Endothelial cell (in vitro differentiated cells): ENCODE data around the gene CRTAP. TPM values are rescaled to one million over a fixed set of nuclear protein-coding genes. Genes with fewer than 3 reads are reported as not detected.

Experiments
- DNase-seq: peaks from one replicate; pipeline ENCODE4 v3.0.0; 2021; ENCODE audit warnings: low spot score
- H3K27ac Mint-ChIP-seq: one replicate; pipeline ENCODE4 v1.8.0; 2021; ENCODE audit warnings: mixed read lengths, inconsistent platforms; ENCODE audit not compliant: unreplicated experiment
- H3K27me3 Mint-ChIP-seq: one replicate; pipeline ENCODE4 v1.8.0; 2021; ENCODE audit warnings: mild to moderate bottlenecking, moderate library complexity, mixed read lengths, inconsistent platforms; ENCODE audit not compliant: unreplicated experiment
- H3K36me3 Mint-ChIP-seq: one replicate; pipeline ENCODE4 v1.8.0; 2021; ENCODE audit warnings: mild to moderate bottlenecking, low read depth, mixed read lengths, inconsistent platforms; ENCODE audit not compliant: unreplicated experiment
- H3K4me1 Mint-ChIP-seq: one replicate; pipeline ENCODE4 v1.8.0; 2021; ENCODE audit warnings: mild to moderate bottlenecking, mixed read lengths, inconsistent platforms; ENCODE audit not compliant: unreplicated experiment
- H3K4me3 Mint-ChIP-seq: one replicate; pipeline ENCODE4 v1.8.0; 2021; ENCODE audit warnings: mild to moderate bottlenecking, mixed read lengths, inconsistent platforms; ENCODE audit not compliant: unreplicated experiment
- H3K9me3 Mint-ChIP-seq: one replicate; pipeline ENCODE4 v1.8.0; 2021; ENCODE audit warnings: mixed read lengths, inconsistent platforms; ENCODE audit not compliant: unreplicated experiment
- CTCF ChIP-seq: fragments of 200-600 bp; sonication (generic); IDR thresholded peaks from one replicate; pipeline ENCODE4 v1.5.0; 2021; ENCODE audit warnings: antibody characterized with exemption; ENCODE audit not compliant: unreplicated experiment
- total RNA-seq: library from RNA; stranded (reverse); fragmentation: NEBNext Ultra II Directional; extraction: Animal tissue kit (Norgen Biotek cat#: 25700); gene quantifications from one replicate; pipeline ENCODE4 v1.2.1, GENCODE V29; 2021; ENCODE audit not compliant: unreplicated experiment

The CRTAP gene
- total RNA-seq, 1 donor from 2014 or later, result 341 TPM

DNA sequence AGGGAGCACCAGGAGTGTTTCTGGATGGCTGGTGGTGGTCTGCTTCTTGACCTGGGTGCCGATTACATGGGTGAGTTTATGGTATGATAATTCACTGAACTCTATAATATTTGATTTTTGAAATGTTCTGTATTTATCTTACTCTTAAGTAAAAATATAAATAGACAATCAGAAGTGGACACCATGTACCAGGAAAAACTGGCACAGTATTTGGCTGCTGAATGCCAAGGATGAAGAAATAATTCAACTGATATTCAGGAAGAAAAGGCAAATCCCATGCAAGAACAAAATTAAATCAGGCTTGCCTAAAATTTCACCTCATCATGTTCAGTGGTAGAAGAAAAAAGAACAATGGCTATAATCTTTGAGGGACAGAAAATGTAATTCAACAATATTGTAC is 51.6 kb downstream of the CRTAP start:
- H3K27ac Mint-ChIP-seq, result no peak overlapping the region
- H3K4me3 Mint-ChIP-seq, result no peak overlapping the region
- TF ChIP-seq CTCF, result no peak

DNA sequence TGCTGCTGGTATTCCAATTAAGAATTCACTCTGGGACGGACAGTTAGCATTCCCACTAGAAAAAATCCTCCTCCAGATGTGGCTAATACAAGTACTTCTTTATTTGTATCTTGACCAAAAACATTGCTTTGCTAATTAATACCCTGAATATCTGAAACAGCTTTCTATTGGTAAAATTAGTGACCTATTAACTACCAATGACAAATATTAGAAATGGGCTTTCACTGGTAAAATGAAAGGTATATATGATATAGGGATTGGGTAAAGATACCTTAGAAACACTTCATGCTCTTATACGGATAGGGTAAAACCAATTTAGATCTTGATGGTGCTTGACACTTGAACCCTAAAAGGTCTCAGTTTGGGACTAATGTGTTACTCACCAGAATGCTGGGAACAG is 52.3 kb downstream of the CRTAP start:
- no peak overlapping the region for H3K4me3 Mint-ChIP-seq
- H3K27ac Mint-ChIP-seq, result no peak overlapping the region
- no peaks in the 10 kb centered on the region for H3K4me1 Mint-ChIP-seq
- no peak for TF ChIP-seq CTCF
- DNase-seq, result no peak
- no peaks in the 10 kb centered on the region for H3K9me3 Mint-ChIP-seq
- no peaks in the 10 kb centered on the region for H3K36me3 Mint-ChIP-seq
- no peaks in the 10 kb centered on the region for H3K27me3 Mint-ChIP-seq

More for the DNA sequence above, 51.6 kb downstream of the CRTAP start:
- no peaks in the 10 kb centered on the region for H3K27me3 Mint-ChIP-seq
- H3K9me3 Mint-ChIP-seq, result no peaks in the 10 kb centered on the region
- H3K36me3 Mint-ChIP-seq, result no peaks in the 10 kb centered on the region
- no peak for DNase-seq
- H3K4me1 Mint-ChIP-seq, result no peaks in the 10 kb centered on the region

DNA sequence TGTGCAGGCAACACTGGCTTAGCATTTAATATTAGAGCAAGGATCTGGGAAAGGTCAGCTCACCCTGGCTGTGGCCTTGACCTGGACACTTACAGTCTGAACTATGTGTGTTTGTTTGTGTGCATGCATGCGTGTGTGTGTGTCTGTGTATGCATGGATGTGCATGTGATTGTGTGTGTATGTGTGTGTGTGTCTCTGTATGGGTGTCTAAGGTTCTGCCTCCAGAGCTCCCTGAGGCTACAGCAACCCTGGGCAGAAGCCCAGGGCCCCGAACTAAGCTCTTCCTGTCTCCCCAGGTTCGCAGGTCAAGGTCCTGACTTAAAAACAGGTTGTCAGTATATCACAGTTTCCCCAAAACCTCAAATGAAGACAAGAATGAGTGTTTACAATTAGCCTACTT is 53.5 kb downstream of the CRTAP start:
- H3K27ac Mint-ChIP-seq, result no peak overlapping the region
- H3K4me1 Mint-ChIP-seq, result peaks cover 9% of the 10 kb centered on the region
- H3K4me3 Mint-ChIP-seq, result no peak overlapping the region
- no peak for TF ChIP-seq CTCF
- H3K27me3 Mint-ChIP-seq, result peaks cover 3% of the 10 kb centered on the region
- H3K36me3 Mint-ChIP-seq, result no peaks in the 10 kb centered on the region
- no peaks in the 10 kb centered on the region for H3K9me3 Mint-ChIP-seq
- DNase-seq, result no peak

GRCh38 chr3:33167716-33168336 is 54.0 kb downstream of the CRTAP start:
- peaks cover 9% of the 10 kb centered on the region for H3K4me1 Mint-ChIP-seq
- TF ChIP-seq CTCF, result no peak
- DNase-seq, result no peak
- no peak overlapping the region for H3K4me3 Mint-ChIP-seq
- H3K27ac Mint-ChIP-seq, result no peak overlapping the region
- peaks cover 3% of the 10 kb centered on the region for H3K27me3 Mint-ChIP-seq
- H3K9me3 Mint-ChIP-seq, result no peaks in the 10 kb centered on the region
- no peaks in the 10 kb centered on the region for H3K36me3 Mint-ChIP-seq

GRCh38 chr3:33170531-33170930 is 56.7 kb downstream of the CRTAP start:
- H3K27ac Mint-ChIP-seq, result no peak overlapping the region
- no peaks in the 10 kb centered on the region for H3K9me3 Mint-ChIP-seq

More at GRCh38 chr3:33170531-33170930, 56.7 kb downstream of the CRTAP start:
- Mint-ChIP-seq H3K36me3 (peaks cover 3% of the 10 kb centered on the region), H3K4me1 (peaks cover 9% of the 10 kb centered on the region), H3K27me3 (peaks cover 3% of the 10 kb centered on the region), H3K4me3 (no peak overlapping the region)
- no peak for TF ChIP-seq CTCF
- no peak for DNase-seq
